Measurements from ENCODE around the gene SCN8A.

The SCN8A gene

DNA sequence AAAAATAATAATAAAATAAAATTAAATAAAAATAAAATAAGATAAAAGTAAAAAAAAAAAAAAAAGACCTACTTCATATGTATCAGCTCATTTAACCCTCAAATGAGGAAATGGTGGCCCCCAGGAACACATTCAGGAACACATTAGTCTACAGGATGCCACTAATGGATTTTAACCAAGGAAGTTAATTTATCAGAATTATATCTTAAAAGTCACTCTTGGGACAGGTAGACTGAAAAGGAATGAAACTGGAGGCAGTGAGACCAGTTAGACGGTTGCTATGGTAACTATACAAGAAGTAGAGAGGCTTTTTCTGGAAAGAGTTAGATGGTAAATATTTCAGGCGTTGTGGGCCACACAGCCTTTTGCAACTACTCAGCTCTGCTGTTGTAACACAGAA is 54.9 kb downstream of the SCN8A start:
- no peak for DNase-seq
- H3K36me3 ChIP-seq: no peaks in the 10 kb centered on the region
- TF ChIP-seq, protein P1, sequence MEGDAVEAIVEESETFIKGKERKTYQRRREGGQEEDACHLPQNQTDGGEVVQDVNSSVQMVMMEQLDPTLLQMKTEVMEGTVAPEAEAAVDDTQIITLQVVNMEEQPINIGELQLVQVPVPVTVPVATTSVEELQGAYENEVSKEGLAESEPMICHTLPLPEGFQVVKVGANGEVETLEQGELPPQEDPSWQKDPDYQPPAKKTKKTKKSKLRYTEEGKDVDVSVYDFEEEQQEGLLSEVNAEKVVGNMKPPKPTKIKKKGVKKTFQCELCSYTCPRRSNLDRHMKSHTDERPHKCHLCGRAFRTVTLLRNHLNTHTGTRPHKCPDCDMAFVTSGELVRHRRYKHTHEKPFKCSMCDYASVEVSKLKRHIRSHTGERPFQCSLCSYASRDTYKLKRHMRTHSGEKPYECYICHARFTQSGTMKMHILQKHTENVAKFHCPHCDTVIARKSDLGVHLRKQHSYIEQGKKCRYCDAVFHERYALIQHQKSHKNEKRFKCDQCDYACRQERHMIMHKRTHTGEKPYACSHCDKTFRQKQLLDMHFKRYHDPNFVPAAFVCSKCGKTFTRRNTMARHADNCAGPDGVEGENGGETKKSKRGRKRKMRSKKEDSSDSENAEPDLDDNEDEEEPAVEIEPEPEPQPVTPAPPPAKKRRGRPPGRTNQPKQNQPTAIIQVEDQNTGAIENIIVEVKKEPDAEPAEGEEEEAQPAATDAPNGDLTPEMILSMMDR (IDR thresholded peaks at IDR 0.05; ENCODE audit: low read depth, low read length): no peak
- no peak overlapping the region for H3K4me3 ChIP-seq (ENCODE audit: low read depth, low read length)
- H3K9me3 ChIP-seq (ENCODE audit: severe bottlenecking): peaks cover 3% of the 10 kb centered on the region
- H3K27ac ChIP-seq: no peak overlapping the region
- no peaks in the 10 kb centered on the region for H3K27me3 ChIP-seq (ENCODE audit: insufficient read depth, low read depth, severe bottlenecking)

DNA sequence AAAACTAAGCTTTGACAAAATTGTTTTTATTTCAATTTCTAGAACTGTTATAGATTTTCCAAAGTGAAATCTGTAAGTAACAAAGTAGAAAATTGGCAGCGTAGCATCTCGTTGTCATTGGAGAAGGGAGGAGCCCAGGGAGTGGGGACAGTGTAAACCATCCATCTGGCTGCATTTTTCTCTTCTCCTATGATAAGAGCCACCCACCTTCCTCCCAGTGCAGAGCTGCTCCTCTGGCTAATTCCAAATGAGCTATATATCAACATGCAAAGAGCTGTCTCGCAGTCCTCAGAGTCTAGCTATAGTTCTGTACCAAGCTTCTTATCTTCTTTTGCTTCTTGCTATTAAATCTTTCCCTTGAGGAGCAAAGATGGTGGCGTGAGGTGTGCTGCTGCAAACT is 56.6 kb downstream of the SCN8A start:
- H3K27ac ChIP-seq: no peak overlapping the region
- H3K4me3 ChIP-seq (ENCODE audit: low read depth, low read length): no peak overlapping the region
- H3K27me3 ChIP-seq (ENCODE audit: insufficient read depth, low read depth, severe bottlenecking): no peaks in the 10 kb centered on the region
- peaks cover 3% of the 10 kb centered on the region for H3K9me3 ChIP-seq (ENCODE audit: severe bottlenecking)
- H3K36me3 ChIP-seq: no peaks in the 10 kb centered on the region
- no peak for DNase-seq
- TF ChIP-seq, protein P1 (IDR thresholded peaks at IDR 0.05; ENCODE audit: low read depth, low read length): no peak

DNA sequence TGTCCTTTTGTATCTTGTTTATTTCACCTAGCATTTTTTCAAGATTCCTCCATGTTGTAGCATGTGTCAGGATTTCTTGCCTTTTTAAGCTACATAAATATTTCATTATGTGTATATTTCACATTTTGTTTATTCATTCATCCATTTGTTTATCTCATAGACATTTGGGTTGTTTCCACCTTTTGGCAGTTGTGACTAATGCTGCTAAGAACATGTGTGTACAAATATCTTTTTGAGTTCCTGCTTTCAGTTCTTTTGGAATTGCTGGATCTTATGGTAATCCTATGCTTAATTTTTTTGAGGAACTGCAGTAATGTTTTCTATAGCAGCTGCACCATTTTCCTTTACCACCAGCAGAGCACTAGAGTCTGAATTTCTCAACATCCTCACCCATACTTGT is 62.4 kb downstream of the SCN8A start:
- TF ChIP-seq, protein P1 (IDR thresholded peaks at IDR 0.05; ENCODE audit: low read depth, low read length): no peak
- H3K4me3 ChIP-seq (ENCODE audit: low read depth, low read length): no peak overlapping the region
- no peak for DNase-seq
- no peak overlapping the region for H3K27ac ChIP-seq
- no peaks in the 10 kb centered on the region for H3K36me3 ChIP-seq
- peaks cover 3% of the 10 kb centered on the region for H3K9me3 ChIP-seq (ENCODE audit: severe bottlenecking)
- H3K27me3 ChIP-seq (ENCODE audit: insufficient read depth, low read depth, severe bottlenecking): no peaks in the 10 kb centered on the region

DNA sequence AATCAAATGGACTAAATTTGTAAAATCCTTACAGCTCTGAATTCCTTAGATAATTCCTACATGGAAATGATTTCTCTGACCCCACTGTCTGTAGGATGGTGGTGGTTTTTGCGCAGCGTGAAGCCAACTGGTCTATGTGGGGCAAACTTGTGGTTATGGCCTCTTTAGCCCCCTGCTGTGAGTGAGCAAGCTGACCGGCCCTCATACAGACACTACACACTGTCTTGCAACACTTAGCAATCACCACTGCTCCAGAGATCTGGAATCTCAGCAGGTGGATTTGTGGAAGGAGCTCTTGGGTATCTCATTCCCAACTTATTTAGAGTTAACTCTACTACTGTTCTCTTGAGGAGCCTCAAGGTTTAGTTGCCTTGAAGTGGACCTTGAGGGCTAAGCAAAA is 70.2 kb downstream of the SCN8A start:
- Histone ChIP-seq H3K36me3 (peaks cover 6% of the 10 kb centered on the region), H3K9me3 (ENCODE audit: severe bottlenecking) (no peaks in the 10 kb centered on the region), H3K4me3 (ENCODE audit: low read depth, low read length) (no peak overlapping the region), H3K27ac (no peak overlapping the region), H3K27me3 (ENCODE audit: insufficient read depth, low read depth, severe bottlenecking) (no peaks in the 10 kb centered on the region)
- DNase-seq: no peak
- TF ChIP-seq, protein P1 (IDR thresholded peaks at IDR 0.05; ENCODE audit: low read depth, low read length): no peak

DNA sequence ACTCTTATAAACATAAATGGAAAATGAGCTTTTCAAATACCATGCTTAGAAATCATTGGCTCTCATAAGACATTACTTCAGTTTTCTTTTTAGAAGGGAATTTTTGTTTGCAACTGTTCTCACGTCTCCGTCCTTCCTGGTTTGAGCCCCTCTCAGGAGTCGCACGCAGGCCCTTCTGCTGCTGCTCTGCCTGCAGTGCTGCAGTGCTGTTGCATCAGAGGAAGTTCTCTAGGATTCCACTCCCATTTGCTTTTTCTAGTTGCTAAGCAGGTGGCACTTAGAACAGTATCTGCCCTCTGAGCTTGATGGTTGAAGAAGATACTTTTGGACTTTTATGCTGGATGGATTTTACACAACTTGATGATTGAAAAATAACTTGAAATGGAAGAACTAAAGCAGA is 70.8 kb downstream of the SCN8A start:
- H3K9me3 ChIP-seq (ENCODE audit: severe bottlenecking): no peaks in the 10 kb centered on the region
- TF ChIP-seq, protein P1 (IDR thresholded peaks at IDR 0.05; ENCODE audit: low read depth, low read length): no peak
- H3K36me3 ChIP-seq: peaks cover 6% of the 10 kb centered on the region
- DNase-seq: no peak
- no peak overlapping the region for H3K4me3 ChIP-seq (ENCODE audit: low read depth, low read length)
- H3K27me3 ChIP-seq (ENCODE audit: insufficient read depth, low read depth, severe bottlenecking): no peaks in the 10 kb centered on the region
- H3K27ac ChIP-seq: no peak overlapping the region

DNA sequence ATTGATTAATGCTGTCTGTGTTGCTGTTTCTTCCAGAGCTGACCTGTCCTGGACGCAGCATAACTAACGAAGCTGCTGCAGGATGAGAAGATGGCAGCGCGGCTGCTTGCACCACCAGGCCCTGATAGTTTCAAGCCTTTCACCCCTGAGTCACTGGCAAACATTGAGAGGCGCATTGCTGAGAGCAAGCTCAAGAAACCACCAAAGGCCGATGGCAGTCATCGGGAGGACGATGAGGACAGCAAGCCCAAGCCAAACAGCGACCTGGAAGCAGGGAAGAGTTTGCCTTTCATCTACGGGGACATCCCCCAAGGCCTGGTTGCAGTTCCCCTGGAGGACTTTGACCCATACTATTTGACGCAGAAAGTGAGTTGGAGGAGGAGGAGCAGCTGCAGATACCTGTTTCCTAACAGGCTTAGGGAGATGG is 71.7 kb downstream of the SCN8A start:
- TF ChIP-seq, protein P1 (IDR thresholded peaks at IDR 0.05; ENCODE audit: low read depth, low read length): no peak
- H3K9me3 ChIP-seq (ENCODE audit: severe bottlenecking): no peaks in the 10 kb centered on the region
- H3K4me3 ChIP-seq (ENCODE audit: low read depth, low read length): no peak overlapping the region
- peaks cover 6% of the 10 kb centered on the region for H3K36me3 ChIP-seq
- DNase-seq: no peak
- no peak overlapping the region for H3K27ac ChIP-seq
- no peaks in the 10 kb centered on the region for H3K27me3 ChIP-seq (ENCODE audit: insufficient read depth, low read depth, severe bottlenecking)
